ENCODE data around the gene SLC38A10. TPM values are rescaled to one million over a fixed set of nuclear protein-coding genes. Genes with fewer than 3 reads are reported as not detected.

SLC38A10 gene
- total and polyA plus RNA-seq, 4 donors: 26.7 to 76.8 (median 59.1) TPM

DNA sequence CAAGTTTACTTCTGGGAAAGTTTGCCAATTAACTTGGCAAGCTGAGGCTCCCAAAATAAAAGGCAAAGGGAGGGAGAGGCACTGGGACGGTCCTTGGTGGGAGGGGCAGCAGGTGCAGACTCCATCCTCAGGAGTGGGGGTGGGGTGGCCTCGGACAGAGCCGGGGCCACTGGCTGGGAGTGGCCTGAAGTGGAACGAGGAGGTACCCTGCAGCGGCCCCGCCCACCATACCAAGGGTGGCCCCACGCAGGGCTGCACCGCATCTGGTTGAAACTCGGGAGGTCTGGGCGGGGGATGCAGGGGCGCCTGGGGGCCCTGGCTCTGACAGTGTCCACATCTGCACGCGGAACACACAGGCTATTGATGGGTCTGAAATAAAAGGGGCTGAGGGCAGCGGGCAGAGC lies 42.4 kb upstream of the SLC38A10 start:
- peaks cover 4% of the 10 kb centered on the region for H3K27me3 ChIP-seq (ENCODE audit: control insufficient read depth, insufficient read depth, low read length)
- no peak overlapping the region for H3K4me3 ChIP-seq (ENCODE audit: low read depth, low read length)
- no peaks in the 10 kb centered on the region for H3K9me3 ChIP-seq (ENCODE audit: control insufficient read depth, insufficient read depth, low read length)
- H3K36me3 ChIP-seq (ENCODE audit: control insufficient read depth, insufficient read depth, low read length): peaks cover 23% of the 10 kb centered on the region
- 15% methylated on average over 13 of the region's 14 CpGs for WGBS (ENCODE audit: insufficient coverage)
- DNase-seq (ENCODE audit: low read depth in 4 of 6, low spot score in 6 of 6): no peak
- H3K4me1 ChIP-seq (ENCODE audit: control insufficient read depth, insufficient read depth, low read length): peaks cover 73% of the 10 kb centered on the region
- H3K27ac ChIP-seq (ENCODE audit: low read depth, low read length): no peak overlapping the region

GRCh38 chr17:81336930-81337325 lies 41.8 kb upstream of the SLC38A10 start:
- DNase-seq (ENCODE audit: low read depth in 4 of 6, low spot score in 6 of 6): no peak
- 57% methylated on average over 5 of the region's 8 CpGs for WGBS (ENCODE audit: insufficient coverage)
- Histone ChIP-seq H3K36me3 (ENCODE audit: control insufficient read depth, insufficient read depth, low read length) (peaks cover 23% of the 10 kb centered on the region), H3K4me3 (ENCODE audit: low read depth, low read length) (no peak overlapping the region), H3K27ac (ENCODE audit: low read depth, low read length) (no peak overlapping the region), H3K9me3 (ENCODE audit: control insufficient read depth, insufficient read depth, low read length) (no peaks in the 10 kb centered on the region), H3K4me1 (ENCODE audit: control insufficient read depth, insufficient read depth, low read length) (peaks cover 73% of the 10 kb centered on the region), H3K27me3 (ENCODE audit: control insufficient read depth, insufficient read depth, low read length) (peaks cover 4% of the 10 kb centered on the region)

DNA sequence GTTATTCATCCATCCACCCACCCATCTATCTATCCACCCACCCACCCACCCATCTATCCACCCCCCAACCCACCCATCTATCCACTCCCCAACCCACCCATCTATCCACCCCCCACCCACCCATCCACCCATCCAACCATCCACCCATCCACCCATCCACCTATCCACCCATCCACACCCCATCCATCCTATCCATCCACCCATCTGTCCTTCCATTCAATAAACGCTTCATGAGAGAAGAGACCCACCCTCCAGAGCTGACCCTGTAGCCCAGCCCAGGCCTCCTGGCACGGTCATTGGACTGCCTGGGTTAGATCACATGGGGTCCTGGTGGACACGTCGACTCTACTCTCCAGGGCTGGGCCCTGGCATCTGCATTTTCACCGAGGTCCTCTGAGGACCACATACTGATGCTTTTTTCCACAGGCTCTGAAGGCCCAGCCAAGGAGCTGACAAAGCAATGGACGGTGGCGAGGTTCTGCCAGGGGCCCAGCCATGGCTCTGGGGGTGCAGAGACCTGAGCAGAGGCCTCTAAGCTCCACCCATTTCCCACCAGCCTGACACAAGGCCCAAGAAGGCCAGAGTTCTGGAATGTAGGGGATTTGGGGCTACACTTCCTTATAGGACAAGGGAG lies 41.3 kb upstream of the SLC38A10 start:
- DNase-seq (ENCODE audit: low read depth in 4 of 6, low spot score in 6 of 6): no peak
- H3K4me1 ChIP-seq (ENCODE audit: control insufficient read depth, insufficient read depth, low read length): peaks cover 73% of the 10 kb centered on the region
- 98% methylated on average over 7 of the region's 7 CpGs for WGBS (ENCODE audit: insufficient coverage)

DNA sequence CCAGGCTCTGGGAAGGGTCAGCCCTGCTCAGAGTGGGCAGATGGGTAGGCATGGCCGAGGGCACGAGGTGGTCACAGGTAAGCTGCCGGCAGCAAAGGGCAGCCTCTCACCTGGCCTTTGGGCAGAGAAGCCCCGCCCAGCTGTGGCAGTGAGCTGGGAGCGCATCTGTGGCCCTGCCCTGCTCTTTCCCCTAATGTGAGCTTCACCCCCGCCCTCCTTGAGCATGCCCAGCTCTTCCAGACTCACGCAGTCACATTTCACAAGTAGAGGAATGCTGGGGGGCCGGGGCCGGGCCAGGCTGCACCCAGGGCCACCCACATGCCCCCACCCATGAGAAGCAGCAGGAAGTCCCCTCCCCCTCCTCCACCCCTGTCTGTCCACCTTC lies 40.7 kb upstream of the SLC38A10 start:
- DNase-seq (ENCODE audit: low read depth in 4 of 6, low spot score in 6 of 6): no peak
- H3K4me1 ChIP-seq (ENCODE audit: control insufficient read depth, insufficient read depth, low read length): peaks cover 75% of the 10 kb centered on the region
- H3K36me3 ChIP-seq (ENCODE audit: control insufficient read depth, insufficient read depth, low read length): peaks cover 17% of the 10 kb centered on the region
- H3K27ac ChIP-seq (ENCODE audit: low read depth, low read length): no peak overlapping the region
- 89% methylated on average over 9 of the region's 9 CpGs for WGBS (ENCODE audit: insufficient coverage)
- no peak overlapping the region for H3K4me3 ChIP-seq (ENCODE audit: low read depth, low read length)
- peaks cover 4% of the 10 kb centered on the region for H3K27me3 ChIP-seq (ENCODE audit: control insufficient read depth, insufficient read depth, low read length)
- no peaks in the 10 kb centered on the region for H3K9me3 ChIP-seq (ENCODE audit: control insufficient read depth, insufficient read depth, low read length)

More for the DNA sequence above, 41.3 kb upstream of the SLC38A10 start:
- Histone ChIP-seq H3K9me3 (ENCODE audit: control insufficient read depth, insufficient read depth, low read length) (no peaks in the 10 kb centered on the region), H3K4me3 (ENCODE audit: low read depth, low read length) (no peak overlapping the region), H3K27me3 (ENCODE audit: control insufficient read depth, insufficient read depth, low read length) (peaks cover 4% of the 10 kb centered on the region), H3K27ac (ENCODE audit: low read depth, low read length) (no peak overlapping the region), H3K36me3 (ENCODE audit: control insufficient read depth, insufficient read depth, low read length) (peaks cover 19% of the 10 kb centered on the region)

GRCh38 chr17:81334987-81335772 lies 40.1 kb upstream of the SLC38A10 start:
- WGBS (ENCODE audit: insufficient coverage): 74% methylated on average over 14 of the region's 14 CpGs
- Histone ChIP-seq H3K4me1 (ENCODE audit: control insufficient read depth, insufficient read depth, low read length) (peaks cover 75% of the 10 kb centered on the region), H3K27ac (ENCODE audit: low read depth, low read length) (no peak overlapping the region), H3K27me3 (ENCODE audit: control insufficient read depth, insufficient read depth, low read length) (peaks cover 4% of the 10 kb centered on the region), H3K36me3 (ENCODE audit: control insufficient read depth, insufficient read depth, low read length) (peaks cover 17% of the 10 kb centered on the region), H3K9me3 (ENCODE audit: control insufficient read depth, insufficient read depth, low read length) (no peaks in the 10 kb centered on the region), H3K4me3 (ENCODE audit: low read depth, low read length) (no peak overlapping the region)
- no peak for DNase-seq (ENCODE audit: low read depth in 4 of 6, low spot score in 6 of 6)

GRCh38 chr17:81334391-81334901 lies 39.3 kb upstream of the SLC38A10 start:
- WGBS (ENCODE audit: insufficient coverage): 55% methylated on average over 12 of the region's 12 CpGs
- H3K27ac ChIP-seq (ENCODE audit: low read depth, low read length): no peak overlapping the region

GRCh38 chr17:81333616-81334368 lies 38.7 kb upstream of the SLC38A10 start:
- no peaks in the 10 kb centered on the region for H3K9me3 ChIP-seq (ENCODE audit: control insufficient read depth, insufficient read depth, low read length)
- WGBS (ENCODE audit: insufficient coverage): 57% methylated on average over 20 of the region's 24 CpGs
- peaks cover 4% of the 10 kb centered on the region for H3K27me3 ChIP-seq (ENCODE audit: control insufficient read depth, insufficient read depth, low read length)

More at GRCh38 chr17:81334391-81334901, 39.3 kb upstream of the SLC38A10 start:
- H3K9me3 ChIP-seq (ENCODE audit: control insufficient read depth, insufficient read depth, low read length): no peaks in the 10 kb centered on the region
- peaks cover 75% of the 10 kb centered on the region for H3K4me1 ChIP-seq (ENCODE audit: control insufficient read depth, insufficient read depth, low read length)
- H3K36me3 ChIP-seq (ENCODE audit: control insufficient read depth, insufficient read depth, low read length): peaks cover 12% of the 10 kb centered on the region
- H3K27me3 ChIP-seq (ENCODE audit: control insufficient read depth, insufficient read depth, low read length): peaks cover 4% of the 10 kb centered on the region
- no peak for DNase-seq (ENCODE audit: low read depth in 4 of 6, low spot score in 6 of 6)
- no peak overlapping the region for H3K4me3 ChIP-seq (ENCODE audit: low read depth, low read length)

DNA sequence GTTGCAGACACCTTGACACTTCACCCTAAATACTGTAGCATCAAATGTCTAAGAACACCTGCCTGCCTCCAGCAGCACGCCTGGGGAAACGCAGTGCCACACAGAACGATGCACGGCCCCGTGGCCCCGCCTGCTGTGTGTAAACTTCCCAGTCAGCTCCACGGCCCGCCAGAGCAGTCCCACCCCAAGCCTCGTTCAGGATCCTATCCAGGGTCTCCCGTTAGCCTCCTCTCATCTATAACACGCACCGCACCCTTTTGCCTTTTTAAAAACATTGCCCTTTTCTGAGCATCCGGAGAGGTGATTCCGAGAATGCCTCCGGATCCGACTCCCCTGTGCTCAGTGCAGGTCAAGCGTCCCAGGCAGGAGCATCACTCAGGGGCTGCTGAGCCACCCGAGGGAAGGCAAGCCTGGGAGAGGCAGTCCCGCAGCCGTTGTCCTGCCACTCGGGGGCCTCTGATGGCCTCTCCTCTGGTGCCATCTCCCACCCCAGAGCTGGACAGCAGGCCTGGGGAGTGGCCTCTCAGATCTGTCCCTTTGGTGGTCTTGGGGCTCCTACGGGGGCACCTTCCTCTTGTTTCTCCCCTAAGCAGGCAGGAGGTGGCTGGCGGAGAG lies 37.9 kb upstream of the SLC38A10 start:
- no peak overlapping the region for H3K27ac ChIP-seq (ENCODE audit: low read depth, low read length)
- no peaks in the 10 kb centered on the region for H3K9me3 ChIP-seq (ENCODE audit: control insufficient read depth, insufficient read depth, low read length)
- 53% methylated on average over 23 of the region's 23 CpGs for WGBS (ENCODE audit: insufficient coverage)
- peaks cover 4% of the 10 kb centered on the region for H3K27me3 ChIP-seq (ENCODE audit: control insufficient read depth, insufficient read depth, low read length)
- no peaks in the 10 kb centered on the region for H3K36me3 ChIP-seq (ENCODE audit: control insufficient read depth, insufficient read depth, low read length)
- no peak overlapping the region for H3K4me3 ChIP-seq (ENCODE audit: low read depth, low read length)
- H3K4me1 ChIP-seq (ENCODE audit: control insufficient read depth, insufficient read depth, low read length): peaks cover 75% of the 10 kb centered on the region
- no peak for DNase-seq (ENCODE audit: low read depth in 4 of 6, low spot score in 6 of 6)

More at GRCh38 chr17:81333616-81334368, 38.7 kb upstream of the SLC38A10 start:
- Histone ChIP-seq H3K27ac (ENCODE audit: low read depth, low read length) (no peak overlapping the region), H3K4me1 (ENCODE audit: control insufficient read depth, insufficient read depth, low read length) (peaks cover 75% of the 10 kb centered on the region), H3K36me3 (ENCODE audit: control insufficient read depth, insufficient read depth, low read length) (peaks cover 7% of the 10 kb centered on the region), H3K4me3 (ENCODE audit: low read depth, low read length) (no peak overlapping the region)
- no peak for DNase-seq (ENCODE audit: low read depth in 4 of 6, low spot score in 6 of 6)

GRCh38 chr17:81332118-81332834 lies 37.2 kb upstream of the SLC38A10 start:
- H3K4me1 ChIP-seq (ENCODE audit: control insufficient read depth, insufficient read depth, low read length): peaks cover 68% of the 10 kb centered on the region

More at GRCh38 chr17:81332118-81332834, 37.2 kb upstream of the SLC38A10 start:
- no peak for DNase-seq (ENCODE audit: low read depth in 4 of 6, low spot score in 6 of 6)
- no peaks in the 10 kb centered on the region for H3K9me3 ChIP-seq (ENCODE audit: control insufficient read depth, insufficient read depth, low read length)
- no peaks in the 10 kb centered on the region for H3K36me3 ChIP-seq (ENCODE audit: control insufficient read depth, insufficient read depth, low read length)
- H3K27ac ChIP-seq (ENCODE audit: low read depth, low read length): no peak overlapping the region
- peaks cover 4% of the 10 kb centered on the region for H3K27me3 ChIP-seq (ENCODE audit: control insufficient read depth, insufficient read depth, low read length)
- H3K4me3 ChIP-seq (ENCODE audit: low read depth, low read length): no peak overlapping the region
- 95% methylated on average over 16 of the region's 18 CpGs for WGBS (ENCODE audit: insufficient coverage)
